ENCODE results near the gene KRTAP4-9. TPM values are rescaled to one million over a fixed set of nuclear protein-coding genes. Genes with fewer than 3 reads are reported as not detected.
"Not testable (repeated sequence)": the region's sequence is repeated elsewhere in the genome, so short reads cannot be mapped to it uniquely, and the experiment has no call there.

KRTAP4-9 gene
- not detected for total RNA-seq
- polyA plus RNA-seq = not detected
- long read RNA-seq, donor 1 = 0 reads
- long read RNA-seq, donor 2 = 0 reads
- long read RNA-seq, donor 3 = 0 reads

DNA sequence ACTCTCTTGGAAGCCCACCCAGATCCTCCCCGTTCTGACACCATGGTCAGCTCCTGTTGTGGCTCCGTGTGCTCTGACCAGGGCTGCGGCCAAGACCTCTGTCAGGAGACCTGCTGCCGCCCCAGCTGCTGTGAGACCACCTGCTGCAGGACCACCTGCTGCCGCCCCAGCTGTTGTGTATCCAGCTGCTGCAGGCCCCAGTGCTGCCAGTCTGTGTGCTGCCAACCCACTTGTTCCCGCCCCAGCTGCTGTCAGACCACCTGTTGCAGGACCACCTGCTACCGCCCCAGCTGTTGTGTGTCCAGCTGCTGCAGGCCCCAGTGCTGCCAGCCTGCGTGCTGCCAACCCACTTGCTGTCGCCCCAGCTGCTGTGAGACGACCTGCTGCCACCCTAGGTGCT is at the start of gene KRTAP4-9:
Gene KRTAP4-9, plus strand, starts transcription at position 43 of the 400 bp plus-strand sequence. Its CDS starts 0 bp downstream, at position 43.
- 59 to 64% methylated on average over 10 of the region's 10 CpGs for WGBS, 2 donors
- H3K4me1 ChIP-seq; H3K4me3 ChIP-seq; DNase-seq; H3K9me3 ChIP-seq; H3K36me3 ChIP-seq; ATAC-seq; H3K27ac ChIP-seq; intact Hi-C loops (cut with DNase I): not testable (repeated sequence)
- H3K27me3 ChIP-seq = peaks cover 0 to 34% (median 6%) of the 10 kb centered on the region in 7 donors

GRCh38 chr17:41057547-41057946 is 47.6 kb upstream of the KRTAP4-9 start:
- Histone ChIP-seq H3K9me3 (peaks cover 0 to 17% (median 0%) of the 10 kb centered on the region in 11 donors), H3K36me3 (no peaks in the 10 kb centered on the region), H3K27me3 (peaks cover 0 to 70% (median 50%) of the 10 kb centered on the region in 7 donors), H3K4me3 (no peak overlapping the region), H3K27ac (no peak overlapping the region), H3K4me1 (no peaks in the 10 kb centered on the region)
- ATAC-seq (no peak), DNase-seq (no peak)
- 87 to 100% methylated on average over 1 of the region's 1 CpG for WGBS, 2 donors
- TF ChIP-seq CTCF (IDR thresholded peaks at IDR 0.05) = no peak
- intact Hi-C loops (cut with DNase I) = no loop called here

DNA sequence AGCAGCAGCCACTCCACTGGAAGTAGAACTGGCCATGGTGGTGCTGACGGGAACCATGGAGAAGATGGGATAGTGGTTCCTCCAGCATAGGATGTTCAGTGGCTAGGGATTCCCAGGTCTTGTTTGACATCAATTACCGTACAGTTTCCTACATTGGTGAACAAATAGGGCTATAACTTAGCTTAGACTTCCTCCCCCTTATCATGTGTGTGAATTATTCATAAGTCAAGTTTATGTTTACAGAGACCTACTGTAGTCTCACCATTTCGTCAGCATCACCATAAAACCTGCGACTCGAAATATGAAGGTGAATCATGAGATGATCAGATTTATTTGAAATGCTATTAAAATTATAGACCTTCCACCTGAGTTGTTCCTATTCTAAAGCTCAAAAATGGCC is 46.4 kb upstream of the KRTAP4-9 start:
- no peak overlapping the region for H3K4me3 ChIP-seq

GRCh38 chr17:41059276-41060051 is 45.7 kb upstream of the KRTAP4-9 start:
- intact Hi-C loops (cut with DNase I); H3K36me3 ChIP-seq; H3K4me3 ChIP-seq; H3K4me1 ChIP-seq; H3K27ac ChIP-seq; H3K9me3 ChIP-seq; DNase-seq: not testable (repeated sequence)
- H3K27me3 ChIP-seq = peaks cover 0 to 76% (median 55%) of the 10 kb centered on the region in 7 donors
- ATAC-seq = peak in 1 of 8 donors; percentile 53
- 23 to 28% methylated on average over 9 to 12 of the region's 31 CpGs for WGBS, 2 donors

More for the DNA sequence above, 46.4 kb upstream of the KRTAP4-9 start:
- H3K9me3 ChIP-seq = peaks cover 0 to 8% (median 0%) of the 10 kb centered on the region in 11 donors
- ATAC-seq (no peak), DNase-seq (no peak)
- 85% methylated on average over 5 of the region's 5 CpGs for WGBS, 2 donors
- TF ChIP-seq CTCF (IDR thresholded peaks at IDR 0.05) = no peak
- H3K27ac ChIP-seq = no peak overlapping the region
- intact Hi-C loops (cut with DNase I) = no loop called here
- no peaks in the 10 kb centered on the region for H3K36me3 ChIP-seq
- H3K4me1 ChIP-seq = no peaks in the 10 kb centered on the region
- H3K27me3 ChIP-seq = peaks cover 0 to 76% (median 50%) of the 10 kb centered on the region in 7 donors

- Histone ChIP-seq H3K4me3 (no peak within 1 kb of the TSS), H3K4me1 (no peaks in the 10 kb centered on the region), H3K27ac (no peak within 1 kb of the TSS), H3K9me3 (peaks cover 0 to 7% (median 0%) of the 10 kb centered on the region in 11 donors), H3K36me3 (no peaks in the 10 kb centered on the region), H3K27me3 (peaks cover 0 to 82% (median 58%) of the 10 kb centered on the region in 7 donors)
- no peak for ATAC-seq
- 60 to 61% methylated on average over 6 of the region's 6 CpGs for WGBS, 2 donors
- no peak for TF ChIP-seq CTCF (IDR thresholded peaks at IDR 0.05)
- no peak for DNase-seq
- intact Hi-C loops (cut with DNase I) = no loop called here
These were observed 45.1 kb upstream of the KRTAP4-9 start, which contains the start of gene KRTAP2-3 for GRCh38 chr17:41060052-41060604. KRTAP2-3 (minus strand) TSS chr17:41060114; CDS start chr17:41060050, 64 bp downstream.
